Muscle layer of colon (tissue), 2 donors: ENCODE measurements around the gene CRELD1.
"Not testable (repeated sequence)": the region's sequence is repeated elsewhere in the genome, so short reads cannot be mapped to it uniquely, and the experiment has no call there.

Experiments used
- H3K27ac ChIP-seq: one replicate; pipeline ENCODE4 v1.7.0; 2013; ENCODE audit warnings: low read depth, mild to moderate bottlenecking, low read length, moderate library complexity
- H3K27me3 ChIP-seq, 2 donors: one replicate each; pipeline ENCODE4 v1.7.0; 2013; ENCODE audit warnings: low read length in 2 of 2, mild to moderate bottlenecking in 2 of 2; ENCODE audit not compliant: insufficient read depth in 2 of 2, control insufficient read depth in 1 of 2
- H3K36me3 ChIP-seq: one replicate; pipeline ENCODE4 v1.7.0; 2013; ENCODE audit warnings: mild to moderate bottlenecking, low read length; ENCODE audit not compliant: insufficient read depth
- H3K4me1 ChIP-seq: one replicate; pipeline ENCODE4 v1.7.0; 2013; ENCODE audit warnings: mild to moderate bottlenecking, low read length; ENCODE audit not compliant: insufficient read depth
- H3K4me3 ChIP-seq, 2 donors: one replicate each; pipeline ENCODE4 v1.7.0; 2013; ENCODE audit warnings: low read length in 2 of 2, low read depth in 1 of 2, mild to moderate bottlenecking in 1 of 2, moderate library complexity in 1 of 2
- H3K9ac ChIP-seq: one replicate; pipeline ENCODE4 v1.7.0; 2013; ENCODE audit warnings: low read length
- H3K9me3 ChIP-seq: one replicate; pipeline ENCODE4 v1.7.0; 2013; ENCODE audit warnings: mild to moderate bottlenecking, low read length
- donor health status: abdominal sarcoma.
- donor health status: Adenocarcinoma of cecum.

Gene CRELD1

GRCh38 chr3:9897408-9898372, 35.9 kb upstream of the CRELD1 start:
- no peak overlapping the region for H3K9ac ChIP-seq
- no peak overlapping the region for H3K4me3 ChIP-seq
- H3K27me3 ChIP-seq = no peaks in the 10 kb centered on the region
- H3K27ac ChIP-seq = no peak overlapping the region
- no peaks in the 10 kb centered on the region for H3K9me3 ChIP-seq
- peaks cover 8% of the 10 kb centered on the region for H3K4me1 ChIP-seq
- H3K36me3 ChIP-seq = peaks cover 12% of the 10 kb centered on the region

- H3K9ac ChIP-seq = no peak overlapping the region
- H3K9me3 ChIP-seq = no peaks in the 10 kb centered on the region
- H3K4me3 ChIP-seq = no peak overlapping the region
- H3K27ac ChIP-seq = no peak overlapping the region
- peaks cover 8% of the 10 kb centered on the region for H3K4me1 ChIP-seq
- peaks cover 2% of the 10 kb centered on the region for H3K36me3 ChIP-seq
- H3K27me3 ChIP-seq = no peaks in the 10 kb centered on the region
Observed at GRCh38 chr3:9898467-9899241, 35.0 kb upstream of the CRELD1 start.

GRCh38 chr3:9899289-9899791, 34.3 kb upstream of the CRELD1 start:
- H3K9me3 ChIP-seq = no peaks in the 10 kb centered on the region
- no peak overlapping the region for H3K4me3 ChIP-seq
- H3K4me1 ChIP-seq = peaks cover 8% of the 10 kb centered on the region
- H3K27ac ChIP-seq = no peak overlapping the region
- H3K9ac ChIP-seq = no peak overlapping the region
- no peaks in the 10 kb centered on the region for H3K27me3 ChIP-seq
- no peaks in the 10 kb centered on the region for H3K36me3 ChIP-seq

GRCh38 chr3:9900965-9901415, 32.6 kb upstream of the CRELD1 start:
- H3K4me3 ChIP-seq, H3K36me3 ChIP-seq, H3K4me1 ChIP-seq, H3K9me3 ChIP-seq, H3K27me3 ChIP-seq, H3K9ac ChIP-seq, H3K27ac ChIP-seq: not testable (repeated sequence)

GRCh38 chr3:9901967-9902366, 31.7 kb upstream of the CRELD1 start:
- Histone ChIP-seq H3K4me1 (peaks cover 8% of the 10 kb centered on the region), H3K9ac (no peak overlapping the region), H3K36me3 (no peaks in the 10 kb centered on the region), H3K27me3 (no peaks in the 10 kb centered on the region), H3K4me3 (no peak overlapping the region), H3K27ac (no peak overlapping the region), H3K9me3 (no peaks in the 10 kb centered on the region)

- Histone ChIP-seq H3K36me3 (no peaks in the 10 kb centered on the region), H3K27ac (no peak within 1 kb of the TSS), H3K27me3 (no peaks in the 10 kb centered on the region), H3K4me1 (peaks cover 8% of the 10 kb centered on the region), H3K9me3 (no peaks in the 10 kb centered on the region), H3K9ac (no peak within 1 kb of the TSS), H3K4me3 (no peak within 1 kb of the TSS)
Observed at GRCh38 chr3:9902372-9903237, 31.0 kb upstream of the CRELD1 start, which contains the start of gene IL17RE. Gene IL17RE, plus strand, starts transcription at chr3:9902848. Its CDS starts 85 bp downstream, at chr3:9902933.

GRCh38 chr3:9903238-9903624, 30.4 kb upstream of the CRELD1 start:
- H3K9ac ChIP-seq = no peak overlapping the region
- H3K9me3 ChIP-seq = no peaks in the 10 kb centered on the region
- peaks cover 5% of the 10 kb centered on the region for H3K4me1 ChIP-seq
- H3K4me3 ChIP-seq = no peak overlapping the region
- H3K27me3 ChIP-seq = no peaks in the 10 kb centered on the region
- H3K27ac ChIP-seq = no peak overlapping the region
- H3K36me3 ChIP-seq = no peaks in the 10 kb centered on the region

- no peaks in the 10 kb centered on the region for H3K27me3 ChIP-seq
- H3K9ac ChIP-seq = no peak overlapping the region
- H3K27ac ChIP-seq = no peak overlapping the region
- H3K36me3 ChIP-seq = no peaks in the 10 kb centered on the region
- no peaks in the 10 kb centered on the region for H3K9me3 ChIP-seq
- no peak overlapping the region for H3K4me3 ChIP-seq
- no peaks in the 10 kb centered on the region for H3K4me1 ChIP-seq
Observed at GRCh38 chr3:9903904-9904303, 29.7 kb upstream of the CRELD1 start.

GRCh38 chr3:9906480-9906879, 27.2 kb upstream of the CRELD1 start:
- no peak overlapping the region for H3K27ac ChIP-seq
- H3K9ac ChIP-seq = no peak overlapping the region
- no peaks in the 10 kb centered on the region for H3K36me3 ChIP-seq
- H3K27me3 ChIP-seq = no peaks in the 10 kb centered on the region
- no peak overlapping the region for H3K4me3 ChIP-seq
- H3K4me1 ChIP-seq = no peaks in the 10 kb centered on the region
- H3K9me3 ChIP-seq = no peaks in the 10 kb centered on the region

- Histone ChIP-seq H3K4me3 (no peak overlapping the region), H3K27me3 (no peaks in the 10 kb centered on the region), H3K27ac (no peak overlapping the region), H3K9ac (no peak overlapping the region), H3K36me3 (no peaks in the 10 kb centered on the region), H3K9me3 (no peaks in the 10 kb centered on the region), H3K4me1 (no peaks in the 10 kb centered on the region)
Observed at GRCh38 chr3:9908286-9908685, 25.3 kb upstream of the CRELD1 start.
